Activated CD4-positive, CD25-positive, alpha-beta regulatory T cell treated with anti-CD3 and anti-CD28 coated beads, Interleukin-2, amount 50 U/mL, for 24 hours (primary cell): ENCODE data around the gene IRF1.

ENCODE experiments used
- ATAC-seq, 2 donors: fragments of 150-1000 bp; cut with Tn5 transposase; one replicate each; pipeline ENCODE4 v1.10.0; 2021; ENCODE audit warnings: mild to moderate bottlenecking in 1 of 2, moderate library complexity in 1 of 2

The IRF1 gene

DNA sequence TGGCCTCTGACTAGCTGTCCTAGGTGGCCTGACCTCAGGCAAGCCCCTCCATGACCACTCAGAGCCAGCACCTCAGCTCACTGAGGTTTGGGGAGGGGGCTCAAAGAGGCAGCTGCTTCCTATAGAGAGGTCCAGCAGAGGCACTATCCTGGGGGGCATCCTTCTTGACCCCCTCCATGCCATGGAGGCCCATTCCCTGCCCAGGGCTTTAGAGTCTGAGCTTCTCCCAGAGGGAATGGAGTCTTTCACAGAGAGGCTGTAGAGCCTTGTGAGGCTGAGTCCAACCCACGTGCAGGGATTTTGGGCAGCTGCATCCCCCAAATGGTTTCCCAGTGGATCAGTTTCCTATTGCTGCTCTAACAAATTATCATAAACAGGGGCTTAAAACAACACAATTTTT lies 16.9 kb downstream of the IRF1 start:
- no peak for ATAC-seq

DNA sequence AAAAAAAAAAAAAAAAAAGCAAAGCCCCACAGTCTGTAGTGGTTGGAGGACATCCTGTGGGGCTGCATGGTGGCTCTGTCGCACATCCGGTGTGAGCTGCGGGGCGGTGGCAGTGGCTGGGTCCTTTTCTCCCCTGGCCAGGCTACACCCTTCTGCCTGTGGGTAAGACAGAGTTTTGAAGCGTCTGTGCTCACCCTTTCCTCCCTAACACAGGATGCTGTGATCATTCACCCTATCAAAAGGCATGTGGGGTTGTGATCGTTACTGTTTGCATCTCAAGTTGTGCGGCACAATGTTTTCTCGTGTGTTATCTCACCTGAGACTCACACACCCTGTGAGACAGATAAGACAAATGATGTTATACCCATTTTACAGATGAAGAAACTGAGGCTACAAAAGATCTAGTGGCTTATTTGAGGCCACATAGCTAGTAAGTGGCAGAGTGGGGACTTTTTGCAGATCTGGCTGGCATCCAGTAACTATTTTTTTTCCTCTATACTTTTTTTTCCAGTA lies 17.5 kb downstream of the IRF1 start:
- peak; percentile 52 to 62 for ATAC-seq

DNA sequence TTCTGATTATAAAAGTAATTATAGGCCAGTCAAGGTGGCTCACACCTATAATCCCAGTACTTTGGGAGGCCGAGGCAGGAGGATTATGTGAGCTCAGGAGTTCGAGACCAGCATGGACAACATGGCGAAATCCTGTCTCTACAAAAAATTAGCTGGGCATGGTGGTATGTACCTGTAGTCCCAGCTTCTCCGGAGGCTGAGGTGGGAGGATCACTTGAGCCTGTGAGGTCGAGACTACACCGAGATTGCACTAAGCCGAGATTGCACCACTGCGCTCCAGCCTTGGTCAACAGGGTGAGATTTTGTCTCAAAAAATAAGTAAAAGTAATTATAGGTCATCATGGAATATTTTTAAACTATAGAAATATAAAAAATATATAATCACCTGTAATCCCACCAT lies 18.1 kb downstream of the IRF1 start:
- ATAC-seq = no peak

DNA sequence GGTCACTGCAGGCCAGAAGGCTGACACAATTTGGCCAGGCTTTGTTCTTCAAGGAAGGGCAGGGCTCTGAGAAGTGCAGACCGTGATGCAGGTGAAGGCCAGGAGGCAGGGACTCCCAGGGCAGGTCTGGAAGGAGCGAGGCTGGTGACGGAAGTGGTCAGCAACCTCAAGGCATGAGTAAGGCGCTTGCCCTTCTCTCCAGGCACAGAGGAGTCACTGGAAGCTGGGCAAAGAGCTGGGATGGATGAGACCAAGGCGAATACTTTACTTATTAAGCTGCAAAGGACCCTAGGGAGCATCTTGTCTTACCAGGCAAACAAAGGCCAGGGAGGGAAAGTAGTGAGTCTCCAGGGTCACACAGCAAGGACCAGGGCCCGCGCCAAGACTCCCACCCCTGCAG lies 18.6 kb downstream of the IRF1 start:
- ATAC-seq = no peak

DNA sequence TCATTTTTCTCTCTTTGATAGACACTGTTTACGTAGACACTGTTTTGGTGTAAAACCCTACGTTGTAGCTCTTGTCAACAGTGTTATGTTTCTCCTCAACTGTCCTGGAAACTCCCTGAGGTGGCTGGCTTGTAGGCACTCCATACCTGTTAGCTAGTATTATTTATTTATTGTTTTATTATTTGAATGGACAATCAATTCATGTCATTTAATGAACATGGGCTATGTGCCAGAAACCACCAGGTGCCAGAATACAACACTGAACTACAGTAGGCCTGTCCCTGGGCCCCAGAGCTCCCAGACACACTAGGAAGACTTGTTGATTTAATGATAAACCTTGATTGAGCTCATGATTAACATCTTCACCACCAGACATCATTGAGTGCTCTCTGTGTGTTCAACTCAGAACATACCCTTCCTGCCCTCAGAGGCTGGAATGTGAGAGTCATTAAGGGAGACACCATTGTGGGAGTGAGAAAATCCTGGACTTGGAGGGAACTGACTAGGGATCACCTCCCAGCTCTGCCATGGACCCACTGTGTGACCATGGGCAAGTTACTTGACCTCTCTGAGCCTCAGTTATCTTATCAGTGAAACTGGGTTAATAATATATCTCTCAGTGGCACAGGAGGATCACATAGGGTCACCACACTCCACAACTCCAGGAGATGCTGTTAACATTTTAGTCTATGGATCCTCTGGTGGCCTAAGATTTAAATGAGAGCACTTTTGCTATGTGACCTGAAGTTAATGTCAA lies 19.2 kb downstream of the IRF1 start:
- no peak for ATAC-seq

DNA sequence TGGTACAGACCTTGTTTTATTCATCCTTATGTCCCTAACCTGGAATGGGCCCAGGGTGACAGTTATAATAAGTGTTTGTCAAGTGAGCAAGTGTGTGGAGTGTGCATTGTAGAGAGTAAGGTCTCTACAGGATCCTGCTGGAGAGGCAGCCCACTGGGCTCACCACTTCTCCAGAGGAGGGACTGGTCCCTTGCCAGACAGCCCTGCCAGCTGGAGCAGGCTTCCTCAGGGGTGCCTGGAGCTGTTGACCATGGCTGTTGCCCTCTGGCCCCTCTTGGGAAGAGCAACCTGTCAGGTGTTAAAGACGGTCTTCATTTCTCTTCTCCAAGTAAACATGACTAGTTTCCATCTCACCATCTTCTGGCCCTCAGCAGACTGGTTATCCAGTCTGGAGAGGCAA lies 20.0 kb downstream of the IRF1 start:
- no peak for ATAC-seq

DNA sequence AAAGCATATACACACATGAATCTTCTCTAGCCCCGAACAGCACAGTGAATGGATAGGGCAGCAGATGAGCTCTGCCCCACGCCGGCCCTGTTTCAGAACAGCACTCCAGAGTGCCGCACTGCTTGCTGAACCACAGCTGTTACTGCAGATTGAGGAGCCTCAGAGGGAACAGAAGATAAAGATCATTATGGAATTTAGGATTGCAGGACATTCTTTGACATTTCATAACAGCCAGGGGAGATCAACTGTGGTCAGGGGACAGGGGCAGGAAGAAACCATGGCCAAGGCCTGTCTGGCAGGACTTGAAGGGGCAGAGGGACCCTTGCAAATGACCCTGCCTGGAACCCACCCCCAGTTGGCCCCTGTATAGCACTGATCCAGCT lies 20.6 kb downstream of the IRF1 start:
- ATAC-seq = no peak

DNA sequence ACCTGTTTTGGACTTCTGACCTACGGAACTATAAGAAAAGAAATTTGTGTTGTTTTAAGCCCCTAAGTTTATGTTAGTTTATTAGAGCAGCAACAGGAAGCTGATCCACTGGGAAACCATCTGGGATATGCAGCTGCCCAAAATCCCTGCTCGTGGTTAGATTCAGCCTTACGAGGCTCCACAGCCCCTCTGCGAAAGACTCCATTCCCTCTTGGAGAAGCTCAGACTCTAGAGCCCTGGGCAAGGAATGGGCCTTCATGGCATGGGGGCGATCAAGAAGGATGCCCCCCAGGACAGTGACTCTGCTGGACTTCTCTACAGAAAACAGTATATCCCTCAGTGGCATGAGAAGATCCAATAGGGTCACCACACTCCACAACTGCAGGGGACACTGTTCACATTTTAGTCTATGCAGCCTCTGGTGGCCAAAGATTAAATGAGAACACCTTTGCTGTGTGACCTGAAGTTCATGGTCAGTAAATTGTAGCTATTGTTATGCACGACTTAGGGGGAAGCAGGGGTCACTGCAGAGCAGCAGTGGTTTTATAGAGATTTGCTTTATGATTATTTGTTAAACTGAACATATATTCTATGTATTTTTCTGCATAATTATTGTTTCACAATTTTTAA lies 21.1 kb downstream of the IRF1 start:
- ATAC-seq = no peak

DNA sequence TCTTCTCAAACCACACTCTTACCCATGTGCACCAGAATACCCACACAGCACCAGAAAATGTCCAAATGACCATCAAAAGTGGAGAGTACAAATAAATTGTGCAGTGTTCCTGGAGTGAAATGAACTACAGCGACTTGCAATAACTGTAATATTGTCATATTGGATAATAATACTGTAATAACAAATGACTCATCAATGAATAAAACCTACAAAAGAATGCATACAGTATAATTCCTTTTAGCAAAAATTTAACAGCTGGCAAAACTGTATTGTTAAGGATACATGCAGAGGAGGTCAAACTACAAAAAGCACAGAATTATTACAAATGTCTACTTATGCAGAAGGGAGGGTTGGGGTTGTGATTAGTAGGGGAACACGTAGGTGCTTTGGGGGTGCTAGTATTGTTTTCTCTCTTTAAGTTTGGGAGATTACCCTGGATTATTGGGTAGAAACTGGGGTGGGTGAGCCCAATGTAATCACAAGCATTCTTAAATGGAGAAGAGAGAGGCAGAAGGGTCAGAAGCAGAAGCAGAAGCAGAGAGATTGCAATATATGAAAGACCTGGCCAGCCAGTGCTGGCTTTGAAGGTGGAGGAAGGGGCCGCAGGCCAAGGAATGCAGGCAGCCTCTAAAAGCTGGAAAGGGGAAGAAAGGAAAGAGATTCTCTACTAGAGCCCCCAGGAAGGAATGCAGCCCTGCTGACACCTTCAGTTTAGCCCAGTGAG lies 21.8 kb downstream of the IRF1 start:
- no peak for ATAC-seq

DNA sequence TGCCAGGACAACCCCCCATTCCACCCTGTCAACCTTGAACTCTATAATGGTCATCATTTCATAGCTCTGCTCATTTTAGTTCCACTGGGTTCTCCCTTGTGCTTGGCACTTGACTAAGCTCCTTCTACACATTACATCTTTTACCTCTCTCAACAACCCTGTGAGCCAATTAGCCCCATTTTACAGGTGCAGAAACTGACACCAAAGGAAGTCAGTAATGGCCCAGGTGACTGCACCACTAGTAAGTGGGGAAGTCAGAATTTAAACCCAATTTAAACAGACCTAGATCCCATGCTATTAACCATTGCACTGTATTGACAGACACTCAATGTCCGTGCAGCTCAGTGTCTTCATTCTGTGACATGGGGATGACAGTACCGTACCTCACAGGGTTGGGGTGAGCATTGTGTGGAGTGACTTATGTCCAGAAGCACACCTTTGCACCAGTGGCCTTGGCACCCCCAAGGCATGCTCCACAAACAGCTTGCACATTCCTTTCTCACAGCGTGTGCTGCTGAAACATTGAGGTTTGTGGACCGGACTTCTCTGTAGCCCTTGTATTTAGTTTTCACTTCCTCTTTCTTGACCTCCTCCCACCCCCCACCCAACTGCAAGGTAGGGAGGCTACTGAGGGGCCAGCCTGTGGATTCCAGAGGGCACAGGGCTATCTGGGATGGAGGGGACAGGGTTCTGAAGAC lies 23.1 kb downstream of the IRF1 start:
- no peak for ATAC-seq

DNA sequence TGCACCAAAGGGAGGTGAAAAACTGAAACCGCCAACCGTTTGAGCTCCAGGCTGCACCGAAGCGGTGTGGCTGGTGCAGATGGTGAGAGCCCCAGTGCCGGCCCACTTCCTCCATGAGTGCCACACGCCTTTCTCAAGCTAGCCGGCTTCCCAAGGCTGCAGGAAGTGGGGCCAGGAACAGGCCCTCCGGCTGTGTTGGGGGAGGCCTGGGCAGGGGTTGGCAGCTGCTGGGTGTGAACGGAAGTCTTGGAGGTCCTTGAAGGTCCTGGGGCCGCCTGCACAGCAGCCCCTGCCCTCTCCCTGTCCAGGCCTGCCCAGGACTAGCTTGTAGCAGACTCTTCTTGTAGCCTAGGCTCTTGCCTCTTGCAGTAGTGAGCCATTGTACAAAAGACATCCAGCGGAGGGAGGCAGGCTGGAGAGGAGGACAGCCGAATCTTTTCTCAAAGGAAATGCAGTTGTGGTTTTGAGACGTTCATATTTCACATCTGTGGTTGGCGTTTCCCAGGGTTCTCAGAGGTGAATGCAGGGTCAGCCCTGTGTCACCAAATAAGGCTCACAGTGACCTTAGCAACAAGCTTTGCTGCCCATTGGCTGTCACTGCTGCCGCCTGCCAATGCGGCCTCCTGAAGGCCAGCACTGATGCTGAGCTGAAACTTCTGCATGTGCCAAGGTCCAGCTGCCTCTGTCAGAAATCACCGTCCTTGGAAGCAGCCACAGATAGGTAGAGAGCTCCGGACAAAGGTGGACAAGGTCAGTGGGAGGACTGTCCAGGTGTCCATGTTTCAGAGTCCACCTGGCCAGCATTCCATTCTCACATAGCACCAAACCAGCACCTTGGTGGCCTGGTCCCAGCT lies 23.9 kb downstream of the IRF1 start:
- ATAC-seq = peak; percentile 55 to 61

DNA sequence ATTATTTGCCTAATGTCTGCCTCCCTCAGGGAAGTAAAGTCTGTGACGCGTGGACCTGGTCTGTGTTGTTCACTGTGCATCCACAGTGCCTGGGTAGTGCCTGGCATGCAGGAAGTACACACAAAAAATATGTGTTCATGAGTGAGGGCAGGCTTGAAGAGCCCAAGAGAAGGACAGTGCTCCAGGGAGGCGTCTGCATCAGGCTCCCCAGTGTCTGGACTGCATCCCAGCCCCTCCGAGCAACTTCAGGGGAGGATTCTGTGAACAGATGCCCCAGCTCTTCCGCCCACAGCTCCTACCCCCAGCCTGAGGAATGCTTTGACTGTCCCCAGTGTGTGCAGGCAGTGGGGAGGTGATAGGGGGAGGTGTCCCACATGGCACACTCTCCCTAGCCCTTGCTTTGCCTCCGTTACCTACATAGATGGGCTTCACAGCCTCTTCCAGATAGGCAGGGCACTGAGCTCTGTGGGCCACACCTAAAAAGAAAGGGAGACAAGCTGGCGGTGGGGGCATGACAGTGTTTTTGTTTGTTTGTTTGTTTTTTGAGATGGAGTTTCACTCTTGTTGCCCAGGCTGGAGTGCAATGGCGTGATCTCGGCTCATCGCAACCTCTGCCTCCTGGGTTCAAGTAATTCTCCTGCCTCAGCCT lies 25.4 kb downstream of the IRF1 start:
- ATAC-seq = no peak

DNA sequence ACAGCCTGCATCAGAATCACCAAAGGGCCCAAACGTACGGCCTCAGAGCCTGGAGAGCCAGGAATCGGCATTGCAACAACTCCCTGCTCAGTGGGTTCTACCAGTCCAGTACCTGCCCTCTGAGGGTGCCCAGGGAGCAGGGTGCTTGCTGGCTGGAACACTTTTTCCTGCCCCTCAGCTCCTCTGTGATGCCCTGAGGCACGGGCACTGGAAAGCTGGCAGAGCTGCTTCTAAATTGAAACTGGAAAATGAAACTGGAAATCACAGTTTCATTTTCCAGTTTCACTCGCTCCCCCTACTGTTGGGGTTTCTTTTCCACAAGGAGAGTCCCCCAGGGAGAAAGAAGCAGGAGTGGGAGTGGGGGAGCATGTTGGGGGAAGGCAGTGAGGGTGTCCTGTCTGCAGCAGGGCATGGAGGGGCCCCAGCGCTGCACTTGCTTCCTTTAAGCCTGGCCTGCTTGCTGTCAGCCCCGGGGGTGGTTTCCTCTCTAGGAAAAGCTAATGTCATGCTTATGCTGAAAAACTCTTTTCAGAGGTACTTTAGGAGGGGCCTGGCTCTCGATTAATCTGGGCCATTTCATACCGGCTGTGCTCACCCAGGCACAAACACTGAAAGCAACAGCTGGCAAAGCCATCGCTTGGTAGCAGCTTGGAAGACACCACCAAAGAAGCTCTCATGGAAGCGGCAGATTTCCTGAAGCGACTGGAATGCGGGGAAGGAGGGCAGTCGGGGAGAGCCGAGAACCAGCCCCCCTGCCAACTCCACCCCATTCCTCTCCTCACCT lies 26.2 kb downstream of the IRF1 start:
- ATAC-seq = peak; percentile 27 to 41

DNA sequence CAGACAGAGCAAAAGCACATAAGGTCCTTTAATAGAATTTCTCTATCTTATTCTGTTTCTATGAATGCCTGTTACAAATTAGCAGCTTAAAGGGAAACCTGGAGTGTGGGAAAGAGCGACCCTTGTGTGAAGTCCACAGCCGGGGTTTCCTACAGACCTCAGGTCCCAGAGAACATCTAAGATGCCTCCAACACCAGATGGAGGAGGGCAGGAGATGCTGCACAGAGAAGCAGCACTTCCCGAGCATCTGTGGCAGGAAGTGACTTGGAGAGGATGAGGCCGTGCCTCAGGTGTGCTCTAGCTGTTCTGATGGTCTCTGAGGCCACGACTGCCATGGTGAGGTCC lies 26.8 kb downstream of the IRF1 start:
- ATAC-seq = no peak

DNA sequence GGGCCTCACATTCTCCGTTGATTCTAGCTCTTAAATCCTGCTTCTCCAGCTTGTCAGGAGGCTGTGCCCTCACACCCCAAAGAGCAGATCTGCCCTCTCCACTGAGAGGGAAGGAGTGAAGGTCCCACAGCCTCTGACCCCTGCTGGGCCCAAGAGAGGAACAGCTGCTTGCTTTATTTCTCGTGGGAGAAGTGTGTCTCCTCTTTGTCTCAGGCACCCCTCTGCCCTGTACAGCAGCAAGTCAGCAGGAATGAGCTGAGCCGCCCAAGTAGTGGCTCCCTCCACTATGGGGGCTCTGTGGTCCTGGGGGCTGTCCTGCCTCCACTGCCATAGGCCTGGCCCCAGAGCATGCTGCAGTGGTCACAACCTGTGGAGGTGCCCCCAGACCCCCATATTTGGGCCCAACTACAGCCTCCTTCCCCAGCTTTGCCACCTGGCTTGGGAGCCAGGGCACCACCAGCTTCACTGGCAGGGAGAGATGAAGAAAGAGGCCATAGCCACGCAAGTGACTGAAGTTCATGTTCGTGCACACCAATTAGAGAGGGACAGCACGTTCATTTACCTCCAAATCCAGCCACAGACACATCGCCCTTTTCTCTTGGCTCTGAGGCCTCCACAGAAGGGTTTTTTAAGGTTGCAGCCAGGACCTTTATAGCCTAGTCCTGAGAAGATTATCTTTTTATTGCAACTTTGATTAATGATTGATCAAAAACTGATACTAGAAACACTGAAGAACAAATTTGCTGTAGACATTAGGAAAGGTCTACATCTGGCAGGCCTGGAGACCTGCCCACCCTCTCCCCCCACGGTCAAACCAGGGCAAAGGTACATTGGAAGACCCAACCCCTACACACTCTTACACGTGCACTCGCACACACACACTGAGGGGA lies 27.5 kb downstream of the IRF1 start:
- ATAC-seq = no peak

DNA sequence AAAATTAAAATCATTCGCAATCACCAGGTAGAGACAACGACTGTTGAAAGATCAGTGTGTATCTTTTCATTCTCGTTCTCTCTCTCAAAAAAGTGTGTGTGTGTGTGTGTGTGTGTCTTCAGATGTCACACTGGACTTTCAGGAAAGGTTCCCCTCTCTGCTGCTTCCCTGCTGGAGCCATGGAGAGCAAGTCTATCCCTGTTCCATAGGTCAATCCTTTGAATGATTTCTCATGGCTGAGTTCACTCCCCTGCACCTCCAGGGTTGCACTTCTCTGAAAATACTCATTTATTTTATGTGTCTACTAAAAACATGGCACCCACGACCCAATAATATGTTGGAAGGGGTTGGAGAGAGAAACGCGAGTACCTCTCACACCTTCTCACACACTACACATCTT lies 28.2 kb downstream of the IRF1 start:
- ATAC-seq = no peak

DNA sequence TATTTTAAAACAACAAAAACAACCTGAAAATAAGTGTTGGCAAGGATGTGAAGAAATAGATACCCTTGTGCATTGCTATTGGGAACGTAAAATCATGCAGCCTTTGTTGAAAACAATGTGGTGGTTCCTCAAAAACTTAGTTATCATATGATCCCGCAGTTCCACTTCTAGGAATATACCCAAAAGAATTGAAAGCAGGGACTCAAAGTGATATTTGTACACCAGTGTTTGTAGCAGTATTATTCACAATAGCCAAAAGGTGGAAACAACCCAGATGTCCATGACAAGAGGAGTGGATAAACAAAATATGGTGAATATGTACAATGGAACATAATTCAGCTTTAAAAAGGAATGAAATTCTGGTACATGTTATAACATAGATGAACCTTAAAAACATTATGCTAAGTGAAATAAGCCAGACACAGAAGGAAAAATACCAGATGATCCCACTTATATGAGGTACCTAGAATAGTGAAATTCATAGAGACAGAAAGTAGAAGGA lies 29.0 kb downstream of the IRF1 start:
- ATAC-seq = no peak

DNA sequence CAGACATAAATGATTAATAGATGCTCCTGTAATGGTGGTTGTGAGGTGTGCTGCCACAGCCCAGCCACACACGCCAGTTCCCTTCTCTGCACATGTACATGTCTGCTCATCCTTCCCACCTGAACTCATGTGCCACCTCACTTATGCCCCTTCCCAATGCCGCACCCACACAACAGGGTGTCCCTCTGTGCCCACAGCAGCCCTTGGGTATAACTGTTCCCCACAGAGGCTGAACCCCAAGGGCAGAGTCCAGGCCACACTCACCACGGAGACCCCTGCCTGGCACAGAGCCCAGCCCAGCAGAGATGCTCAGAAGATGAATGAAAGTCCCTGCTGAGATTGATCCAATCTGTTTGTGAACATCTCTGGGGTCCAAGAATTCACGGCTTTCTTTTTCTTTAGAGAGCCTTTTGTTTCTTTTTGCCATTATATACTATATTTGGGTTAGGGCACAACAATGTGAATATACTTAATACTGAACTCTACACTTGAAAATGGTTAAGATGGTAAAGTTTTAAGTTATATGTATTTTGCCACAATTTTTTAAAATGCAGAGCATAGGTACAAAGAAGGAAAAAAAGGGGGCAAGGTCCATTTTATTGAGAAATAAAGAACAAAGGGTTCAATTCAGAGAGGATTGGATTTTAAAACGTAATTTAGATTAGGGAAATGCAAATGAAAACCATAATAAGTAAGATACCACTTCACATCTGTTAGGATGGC lies 29.6 kb downstream of the IRF1 start:
- no peak for ATAC-seq
